ELF-1 (cell line): ENCODE data around the gene WWC1.
"Not testable (repeated sequence)": the region's sequence is repeated elsewhere in the genome, so short reads cannot be mapped to it uniquely, and the experiment has no call there.

ENCODE experiments used
- DNase-seq: peaks from one replicate; pipeline ENCODE4 v3.0.0-alpha.2; 2016; ENCODE audit warnings: low read depth, low spot score

The WWC1 gene

DNA sequence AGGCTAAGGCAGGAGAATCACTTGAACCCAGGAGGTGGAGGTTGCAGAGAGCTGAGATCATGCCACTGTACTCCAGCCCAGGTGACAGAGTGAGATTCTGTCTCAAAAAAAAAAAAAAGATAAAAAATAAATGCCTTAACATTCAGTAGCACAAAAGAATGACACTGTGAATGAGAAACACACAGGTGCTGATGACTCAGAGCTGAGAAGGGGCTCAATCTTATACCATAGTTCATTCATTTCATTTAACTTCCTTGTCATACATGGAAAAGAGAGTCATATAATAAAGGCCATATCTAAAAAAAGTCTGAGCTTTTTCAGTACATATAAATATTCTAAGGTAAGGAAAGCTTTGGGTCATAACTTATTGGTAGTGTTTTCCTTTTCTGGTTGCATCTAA lies 40.6 kb downstream of the WWC1 start:
- no peak for DNase-seq

GRCh38 chr5:168334280-168334679 lies 42.8 kb downstream of the WWC1 start:
- no peak for DNase-seq

GRCh38 chr5:168334695-168335094 lies 43.2 kb downstream of the WWC1 start:
- DNase-seq = peak; percentile 93

DNA sequence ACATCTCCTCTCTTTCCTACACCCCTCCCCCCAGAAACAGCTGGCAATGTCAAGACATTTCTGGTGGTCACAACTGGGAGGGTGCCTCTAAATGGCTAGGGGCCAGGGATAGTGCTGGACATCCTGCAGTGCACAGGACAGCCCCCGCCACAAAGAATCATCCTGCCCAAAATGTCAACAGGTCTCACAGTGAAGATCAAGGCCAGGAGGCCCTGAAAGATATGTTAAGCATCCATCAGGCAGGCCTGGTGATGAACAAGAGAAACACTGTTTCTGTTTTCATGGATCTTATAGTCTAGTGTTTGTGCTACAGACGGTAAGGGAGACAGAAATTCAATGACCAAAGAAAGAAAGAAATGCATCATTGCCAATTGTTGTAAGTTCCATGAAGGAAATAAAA lies 45.9 kb downstream of the WWC1 start:
- no peak for DNase-seq

GRCh38 chr5:168339109-168339771 lies 47.8 kb downstream of the WWC1 start:
- peak; percentile 66 for DNase-seq

- not testable (repeated sequence) for DNase-seq
These were observed 48.3 kb downstream of the WWC1 start for GRCh38 chr5:168339772-168340140.

GRCh38 chr5:168340487-168340886 lies 49.0 kb downstream of the WWC1 start:
- DNase-seq = no peak

DNA sequence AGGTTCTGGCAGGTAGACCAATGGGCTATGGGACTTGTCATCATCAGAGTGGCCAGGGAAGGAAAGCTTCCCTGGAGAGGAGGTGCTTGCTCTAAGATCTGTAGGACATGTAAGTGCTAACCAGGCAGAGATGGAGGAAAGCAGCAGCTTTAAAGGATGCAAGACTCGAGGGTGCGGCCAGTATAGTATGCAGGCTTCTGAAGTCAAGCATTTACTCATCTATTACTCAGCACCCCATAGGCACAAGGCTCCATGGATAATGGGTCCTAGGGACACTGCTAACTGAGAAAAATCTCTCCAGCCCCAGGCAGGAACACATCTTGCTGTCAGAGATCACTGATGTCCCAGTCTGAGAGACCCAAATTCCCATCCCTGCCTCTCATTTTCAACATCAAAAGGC lies 49.7 kb downstream of the WWC1 start:
- no peak for DNase-seq

DNA sequence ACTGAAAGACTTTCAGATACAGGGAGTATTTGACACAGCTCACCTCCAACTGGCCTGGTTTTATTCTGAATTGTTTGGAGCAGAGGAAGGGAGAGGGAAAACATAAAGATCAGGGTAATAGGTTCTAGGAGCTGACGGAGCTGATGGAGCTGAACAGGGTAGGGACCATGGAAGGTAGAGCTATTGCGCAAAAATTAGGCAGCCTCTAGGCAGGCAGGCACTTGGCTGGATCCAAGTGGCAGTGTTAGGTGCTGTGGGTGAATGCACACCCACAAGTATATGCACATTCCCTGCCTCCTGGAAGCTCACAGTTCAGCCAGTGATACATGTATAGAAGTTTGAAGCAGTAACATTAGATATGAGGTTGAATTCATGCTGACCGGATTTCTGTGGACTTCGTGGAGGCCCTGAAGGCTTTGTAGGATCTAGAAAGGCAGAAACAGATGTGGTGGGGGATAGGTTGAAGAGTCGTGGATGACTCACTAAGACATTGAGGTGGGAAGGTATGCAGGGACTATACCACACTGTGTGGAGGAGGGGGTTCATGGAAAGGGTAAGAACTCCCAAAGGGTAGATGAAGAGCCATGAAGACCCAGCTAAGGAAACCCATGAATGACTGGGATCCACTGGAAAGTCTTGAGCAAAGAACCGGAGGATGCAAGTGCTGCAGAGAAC lies 50.8 kb downstream of the WWC1 start:
- DNase-seq = no peak

DNA sequence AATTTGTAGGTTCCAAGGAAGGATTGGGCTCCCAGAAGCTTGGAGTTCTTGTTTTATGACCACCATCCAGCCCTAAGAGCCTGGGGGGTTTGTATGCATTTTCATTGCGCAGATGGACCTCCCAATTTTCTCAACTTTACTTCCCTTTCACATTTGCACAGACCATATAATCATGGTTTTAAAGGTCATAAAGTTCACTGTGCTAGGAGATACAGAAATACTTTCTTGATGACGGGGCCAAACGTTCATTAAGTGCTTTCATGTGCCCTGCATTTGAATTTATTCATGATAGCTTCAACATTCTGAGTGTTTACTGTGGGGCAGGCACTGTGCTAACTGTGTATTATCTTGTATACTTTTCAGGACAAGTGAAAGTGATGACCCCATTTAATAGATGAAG lies 51.5 kb downstream of the WWC1 start:
- DNase-seq = no peak

DNA sequence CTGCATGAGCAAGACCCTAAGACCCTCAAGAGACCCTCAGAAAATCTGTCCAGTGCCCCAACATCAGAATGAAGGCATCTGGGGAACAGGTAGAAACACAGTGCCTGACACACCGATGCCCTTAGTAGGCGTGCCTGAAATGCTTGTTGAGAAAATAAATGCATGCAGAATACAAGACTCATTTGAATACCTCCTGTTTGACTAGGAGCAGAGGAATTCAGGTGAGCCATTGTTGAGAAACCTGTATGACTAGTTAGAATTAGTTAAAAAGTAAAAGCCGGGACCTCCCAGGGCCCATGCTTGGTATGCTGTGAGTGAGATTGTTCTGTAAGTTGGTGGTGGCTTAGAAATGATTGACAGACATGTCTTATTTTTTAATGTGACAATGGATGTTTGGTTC lies 55.0 kb downstream of the WWC1 start:
- DNase-seq = peak; percentile 51

- no peak for DNase-seq
These were observed 56.1 kb downstream of the WWC1 start for GRCh38 chr5:168347368-168348083.

- no peak for DNase-seq
These were observed 56.6 kb downstream of the WWC1 start for GRCh38 chr5:168348084-168348414.

DNA sequence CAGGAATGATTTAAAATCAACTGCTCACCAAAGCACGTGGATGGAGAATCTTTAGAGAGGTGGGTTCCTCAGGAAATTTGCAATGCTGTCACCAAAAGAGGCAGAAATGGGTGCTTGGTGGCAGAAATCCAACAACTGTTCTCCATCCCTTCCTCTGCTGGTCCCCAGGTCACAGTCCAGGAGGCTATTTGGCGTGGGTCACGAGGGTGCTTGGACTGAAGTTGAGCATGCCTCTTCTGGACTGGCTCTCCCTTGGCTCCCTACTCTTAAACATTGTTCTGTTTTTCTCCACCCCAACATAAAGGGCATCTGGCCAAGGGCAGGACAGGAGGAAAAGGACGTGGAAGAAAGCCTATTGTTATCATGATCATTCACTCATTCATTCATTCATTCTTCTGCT lies 58.9 kb downstream of the WWC1 start:
- DNase-seq = no peak

- no peak for DNase-seq
These were observed 61.9 kb downstream of the WWC1 start for GRCh38 chr5:168353216-168353957.

GRCh38 chr5:168354397-168354796 lies 63.0 kb downstream of the WWC1 start:
- DNase-seq = no peak

- DNase-seq = no peak
These were observed 64.7 kb downstream of the WWC1 start for GRCh38 chr5:168356171-168356570.

DNA sequence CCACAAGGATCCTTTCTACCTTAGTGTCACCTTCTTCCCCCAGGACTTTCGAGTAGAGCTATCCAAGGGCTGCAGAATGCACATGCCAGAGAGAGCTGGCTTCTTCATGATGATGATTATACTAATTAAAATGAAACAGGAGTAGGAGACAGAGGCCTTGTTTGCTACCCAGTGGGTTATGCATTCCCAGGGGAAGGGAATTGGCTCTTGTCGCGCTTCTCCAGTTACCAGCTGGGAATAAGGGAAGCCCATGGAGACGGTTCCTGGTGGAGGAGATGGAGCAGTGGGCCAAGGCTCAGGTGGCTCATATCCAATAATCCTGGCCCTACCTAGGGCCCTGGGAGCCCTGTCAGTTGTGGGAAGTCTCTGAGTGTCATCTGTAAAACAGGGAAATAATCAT lies 65.1 kb downstream of the WWC1 start:
- DNase-seq = no peak

DNA sequence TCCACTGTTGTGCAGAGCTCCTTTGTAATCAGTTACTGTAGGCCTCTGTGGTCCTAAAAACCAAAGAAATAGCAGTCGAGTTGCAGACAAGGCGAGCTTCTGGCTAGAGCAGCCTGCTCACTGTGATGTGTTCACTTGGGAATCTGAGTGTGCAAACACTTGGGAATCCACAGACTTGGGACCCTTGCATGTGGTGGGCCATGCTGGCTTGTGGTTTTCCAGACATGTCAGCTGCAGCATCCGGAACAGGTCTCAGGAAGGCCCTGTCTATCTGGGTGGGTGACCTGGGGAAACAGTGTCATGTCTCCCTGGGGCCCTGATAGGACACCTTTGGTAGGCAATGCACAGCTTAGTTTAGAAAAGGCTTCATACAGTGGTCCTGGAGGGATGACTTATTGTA lies 66.4 kb downstream of the WWC1 start:
- no peak for DNase-seq

- peak; percentile 73 for DNase-seq
These were observed 68.5 kb downstream of the WWC1 start for GRCh38 chr5:168359820-168360460.

GRCh38 chr5:168360521-168361285 lies 69.3 kb downstream of the WWC1 start:
- DNase-seq = peak; percentile 86
